Activated CD8-positive, alpha-beta T cell treated with anti-CD3 and anti-CD28 coated beads, Interleukin-2, amount 10 ng/mL, durations not matched to agents 7 days and 5 days (primary cell): Measurements from ENCODE around the gene OR5AC2. TPM values are rescaled to one million over a fixed set of nuclear protein-coding genes. Genes with fewer than 3 reads are reported as not detected.

Source experiments
- ATAC-seq: fragments of 150-1000 bp; cut with Tn5 transposase; one replicate; pipeline ENCODE4 v1.10.0; 2021; ENCODE audit warnings: moderate library complexity
- CTCF ChIA-PET: fragments of 350-600 bp; sonication (Branson Sonifier 250); formaldehyde crosslinking; loops from one replicate; lab custom pipeline; 2021; ENCODE audit warnings: antibody characterized with exemption; lab: Charles Lee
- POLR2A ChIA-PET: fragments of 350-600 bp; sonication (Branson Sonifier 250); formaldehyde crosslinking; loops from one replicate; lab custom pipeline; 2021; ENCODE audit warnings: antibody characterized with exemption; lab: Charles Lee
- DNase-seq: peaks from one replicate; pipeline ENCODE4 v3.0.0-alpha.2; 2020
- H3K27ac Mint-ChIP-seq: one replicate; pipeline ENCODE4 v1.8.0; 2021; ENCODE audit warnings: mild to moderate bottlenecking, mixed read lengths
- H3K27me3 Mint-ChIP-seq: one replicate; pipeline ENCODE4 v1.8.0; 2021; ENCODE audit warnings: low read depth, mixed read lengths
- H3K36me3 Mint-ChIP-seq: one replicate; pipeline ENCODE4 v1.8.0; 2021; ENCODE audit warnings: low read depth, mixed read lengths
- H3K4me1 Mint-ChIP-seq: one replicate; pipeline ENCODE4 v1.8.0; 2021; ENCODE audit warnings: low read depth, mixed read lengths
- H3K4me3 Mint-ChIP-seq: one replicate; pipeline ENCODE4 v1.8.0; 2021; ENCODE audit warnings: mild to moderate bottlenecking, mixed read lengths
- H3K9me3 Mint-ChIP-seq: one replicate; pipeline ENCODE4 v1.8.0; 2022; ENCODE audit warnings: mixed read lengths; ENCODE audit not compliant: insufficient read depth
- total RNA-seq, 2 experiments: library from RNA; stranded (reverse); gene quantifications; one replicate each; pipeline ENCODE4 v1.2.3, GENCODE V29; 2021

Gene OR5AC2, protein sequence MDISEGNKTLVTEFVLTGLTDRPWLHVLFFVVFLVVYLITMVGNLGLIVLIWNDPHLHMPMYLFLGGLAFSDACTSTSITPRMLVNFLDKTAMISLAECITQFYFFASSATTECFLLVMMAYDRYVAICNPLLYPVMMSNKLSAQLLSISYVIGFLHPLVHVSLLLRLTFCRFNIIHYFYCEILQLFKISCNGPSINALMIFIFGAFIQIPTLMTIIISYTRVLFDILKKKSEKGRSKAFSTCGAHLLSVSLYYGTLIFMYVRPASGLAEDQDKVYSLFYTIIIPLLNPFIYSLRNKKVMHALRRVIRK
- not detected for total RNA-seq

- Mint-ChIP-seq H3K9me3 (no peaks in the 10 kb centered on the region), H3K4me3 (no peak within 1 kb of the TSS), H3K27me3 (no peaks in the 10 kb centered on the region), H3K27ac (no peak within 1 kb of the TSS), H3K36me3 (no peaks in the 10 kb centered on the region), H3K4me1 (no peaks in the 10 kb centered on the region)
- ATAC-seq (no peak), DNase-seq (no peak)
- ChIA-PET POLR2A (no interaction called here), CTCF (no interaction called here)
Observed at GRCh38 chr3:98086873-98087272, at the start of gene OR5AC2. Gene OR5AC2, plus strand, starts transcription at chr3:98087173. Its CDS starts 0 bp downstream, at chr3:98087173.

- Mint-ChIP-seq H3K9me3 (peaks cover 6% of the 10 kb centered on the region), H3K27ac (no peak overlapping the region), H3K4me3 (no peak overlapping the region), H3K4me1 (peaks cover 9% of the 10 kb centered on the region), H3K27me3 (peaks cover 38% of the 10 kb centered on the region), H3K36me3 (peaks cover 2% of the 10 kb centered on the region)
- POLR2A ChIA-PET = no interaction called here
- CTCF ChIA-PET = interaction anchor here (0.7 to 5.5 kb wide), 12 partner anchors 9 to 564 kb away, joined by 3 to 50 read pairs (median 12); partner anchors contain the start of genes CPOX and CRYBG3
- DNase-seq = no peak
- ATAC-seq = no peak
Observed at GRCh38 chr3:98038286-98038685, 48.7 kb upstream of the OR5AC2 start.

DNA sequence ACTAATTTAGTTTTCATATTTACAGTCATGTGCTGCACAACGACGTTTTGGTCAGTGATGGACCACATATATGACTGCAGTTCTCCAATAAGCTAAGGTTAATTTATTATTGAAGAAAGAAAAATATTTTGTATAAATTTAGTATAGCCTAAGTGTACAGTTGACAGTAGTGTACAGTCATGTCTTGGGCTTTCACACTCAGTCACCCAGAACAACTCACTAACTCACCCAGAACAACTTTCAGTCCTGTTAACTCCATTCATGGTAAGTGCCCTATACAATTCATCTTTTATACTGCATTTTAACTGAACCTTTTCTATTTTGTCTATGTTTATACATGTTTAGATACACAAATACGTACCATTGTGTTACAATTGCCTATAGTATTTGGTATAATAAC is 48.1 kb upstream of the OR5AC2 start:
- ATAC-seq (peak; percentile 5), DNase-seq (no peak)
- Mint-ChIP-seq H3K9me3 (peaks cover 6% of the 10 kb centered on the region), H3K27ac (peak overlapping the region; percentile 9), H3K4me3 (no peak overlapping the region), H3K36me3 (peaks cover 2% of the 10 kb centered on the region), H3K4me1 (peaks cover 9% of the 10 kb centered on the region), H3K27me3 (peaks cover 38% of the 10 kb centered on the region)
- CTCF ChIA-PET = interaction anchor here (0.6 to 5.5 kb wide), 29 partner anchors 8 to 1135 kb away, joined by 3 to 50 read pairs (median 5); partner anchors contain the start of genes CPOX, CRYBG3 and DCBLD2
- POLR2A ChIA-PET = no interaction called here

- DNase-seq (peak; percentile 85), ATAC-seq (peak; percentile 98)
- Mint-ChIP-seq H3K4me3 (peak overlapping the region; percentile 73), H3K4me1 (peaks cover 9% of the 10 kb centered on the region), H3K36me3 (peaks cover 2% of the 10 kb centered on the region), H3K9me3 (peaks cover 6% of the 10 kb centered on the region), H3K27me3 (peaks cover 34% of the 10 kb centered on the region), H3K27ac (peak overlapping the region; percentile 79)
- CTCF ChIA-PET = interaction anchor here (0.6 to 5.5 kb wide), 32 partner anchors 8 to 1134 kb away, joined by 3 to 50 read pairs (median 4); partner anchors contain the start of genes CPOX, CRYBG3 and DCBLD2
- POLR2A ChIA-PET = no interaction called here
Observed at GRCh38 chr3:98039322-98040024, 47.5 kb upstream of the OR5AC2 start.

DNA sequence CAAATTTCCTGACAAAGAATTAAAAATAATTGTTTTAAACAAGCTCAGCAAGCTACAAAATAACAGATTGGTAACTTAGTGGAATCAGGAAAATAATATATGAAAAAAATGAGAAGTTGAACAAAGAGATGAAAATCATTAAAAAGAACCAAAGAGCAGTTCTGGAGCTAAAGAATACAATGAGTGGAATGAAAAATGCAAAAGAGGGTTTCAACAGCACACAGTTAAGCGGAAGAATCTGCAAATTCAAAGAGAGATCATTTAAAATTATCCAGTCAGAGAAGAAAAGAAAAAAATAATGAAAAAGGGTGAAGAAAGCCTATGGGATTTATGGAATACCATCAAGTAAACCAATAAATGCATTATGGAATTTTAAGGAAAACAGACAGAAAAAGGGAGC is 45.6 kb upstream of the OR5AC2 start:
- CTCF ChIA-PET = interaction anchor here (1.9 to 5.5 kb wide), 7 partner anchors 19 to 776 kb away, joined by 8 to 50 read pairs (median 28); partner anchors contain the start of gene CPOX
- H3K36me3 Mint-ChIP-seq = peaks cover 2% of the 10 kb centered on the region

DNA sequence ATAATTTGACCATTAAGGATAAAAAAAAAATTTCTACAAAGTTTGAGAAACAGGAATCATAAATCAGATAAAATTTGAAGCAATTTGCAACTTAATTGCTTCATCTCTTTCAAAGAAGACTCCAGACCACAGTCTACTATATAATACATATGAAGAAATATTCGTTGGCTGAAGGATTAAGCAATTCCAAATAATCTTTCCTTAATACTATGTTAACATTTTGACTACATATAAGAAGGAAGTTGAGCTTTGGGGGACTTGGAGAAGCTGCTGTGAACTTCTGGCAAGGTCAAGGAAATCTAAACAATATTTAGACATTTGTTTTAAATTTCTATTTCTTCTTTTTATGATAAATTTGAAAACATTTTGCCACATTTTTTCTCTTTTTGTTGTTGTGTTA is 38.4 kb upstream of the OR5AC2 start:
- ChIA-PET CTCF (interaction anchor here (0.7 kb wide), 1 partner anchor 182 kb away, joined by 3 read pairs; no protein-coding TSS in a partner anchor), POLR2A (no interaction called here)
- H3K4me1 Mint-ChIP-seq = no peaks in the 10 kb centered on the region
- no peak for DNase-seq
- no peaks in the 10 kb centered on the region for H3K9me3 Mint-ChIP-seq
- no peak overlapping the region for H3K4me3 Mint-ChIP-seq
- peaks cover 26% of the 10 kb centered on the region for H3K27me3 Mint-ChIP-seq
- no peak for ATAC-seq
- no peak overlapping the region for H3K27ac Mint-ChIP-seq
- no peaks in the 10 kb centered on the region for H3K36me3 Mint-ChIP-seq

More for the DNA sequence above, 45.6 kb upstream of the OR5AC2 start:
- ATAC-seq = no peak
- peaks cover 9% of the 10 kb centered on the region for H3K4me1 Mint-ChIP-seq
- no peak overlapping the region for H3K4me3 Mint-ChIP-seq
- peaks cover 6% of the 10 kb centered on the region for H3K9me3 Mint-ChIP-seq
- DNase-seq = no peak
- no peak overlapping the region for H3K27ac Mint-ChIP-seq
- POLR2A ChIA-PET = no interaction called here
- H3K27me3 Mint-ChIP-seq = peaks cover 33% of the 10 kb centered on the region

GRCh38 chr3:98049271-98049670 is 37.7 kb upstream of the OR5AC2 start:
- POLR2A ChIA-PET = no interaction called here
- Mint-ChIP-seq H3K36me3 (no peaks in the 10 kb centered on the region), H3K27me3 (peaks cover 22% of the 10 kb centered on the region), H3K4me3 (no peak overlapping the region), H3K9me3 (no peaks in the 10 kb centered on the region), H3K27ac (no peak overlapping the region), H3K4me1 (no peaks in the 10 kb centered on the region)
- CTCF ChIA-PET = interaction anchor here (0.7 kb wide), 1 partner anchor 183 kb away, joined by 3 read pairs; no protein-coding TSS in a partner anchor
- ATAC-seq = no peak
- no peak for DNase-seq

DNA sequence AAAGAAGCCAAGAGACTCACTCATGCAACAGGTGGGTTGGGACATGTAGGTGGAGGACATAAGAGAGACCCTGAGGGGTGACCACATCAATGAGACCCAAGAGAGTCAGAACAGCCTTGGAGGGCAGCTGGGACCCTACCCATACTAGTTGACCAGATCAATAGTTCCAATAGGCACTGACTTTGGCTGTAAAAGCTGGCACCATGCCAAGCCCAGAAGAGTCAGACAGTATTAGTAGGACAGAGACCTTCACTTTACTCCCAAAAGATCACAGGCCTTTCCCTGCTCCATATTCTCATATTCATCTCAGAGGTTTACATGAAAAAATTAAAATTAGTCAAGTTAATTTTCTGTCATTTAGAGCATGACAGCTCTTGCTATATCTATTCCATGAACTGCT is 30.9 kb upstream of the OR5AC2 start:
- Mint-ChIP-seq H3K9me3 (no peaks in the 10 kb centered on the region), H3K27me3 (peaks cover 28% of the 10 kb centered on the region), H3K27ac (no peak overlapping the region), H3K36me3 (no peaks in the 10 kb centered on the region), H3K4me1 (no peaks in the 10 kb centered on the region), H3K4me3 (no peak overlapping the region)
- no peak for ATAC-seq
- CTCF ChIA-PET = interaction anchor here (0.9 kb wide), 1 partner anchor 11 kb away, joined by 3 read pairs; no protein-coding TSS in a partner anchor
- POLR2A ChIA-PET = no interaction called here
- DNase-seq = no peak

DNA sequence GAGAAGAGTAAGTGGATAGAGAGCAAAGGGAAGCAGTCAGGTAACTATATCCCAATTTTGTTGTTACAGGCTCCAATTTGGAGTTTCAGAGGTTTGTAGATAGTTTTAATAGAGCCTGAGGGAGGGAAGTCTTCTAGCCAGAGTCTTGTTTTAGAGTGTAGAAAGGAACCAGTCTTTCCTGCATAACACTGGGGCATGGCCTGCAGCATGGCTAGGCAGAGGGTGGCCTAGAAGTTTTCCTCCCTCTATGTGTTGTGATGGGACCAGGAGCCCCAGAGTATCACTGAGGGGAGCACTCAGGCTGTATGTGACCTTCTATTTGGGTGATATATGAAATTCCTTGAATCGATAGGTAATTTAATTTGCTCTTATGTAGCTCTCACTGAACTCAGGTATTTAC is 29.3 kb upstream of the OR5AC2 start:
- DNase-seq (no peak), ATAC-seq (no peak)
- H3K4me1 Mint-ChIP-seq = no peaks in the 10 kb centered on the region
- no peak overlapping the region for H3K27ac Mint-ChIP-seq
- POLR2A ChIA-PET = no interaction called here
- CTCF ChIA-PET = no interaction called here
- peaks cover 25% of the 10 kb centered on the region for H3K27me3 Mint-ChIP-seq
- H3K36me3 Mint-ChIP-seq = no peaks in the 10 kb centered on the region
- H3K4me3 Mint-ChIP-seq = no peak overlapping the region
- no peaks in the 10 kb centered on the region for H3K9me3 Mint-ChIP-seq

- Mint-ChIP-seq H3K4me1 (no peaks in the 10 kb centered on the region), H3K27ac (no peak overlapping the region), H3K9me3 (no peaks in the 10 kb centered on the region), H3K4me3 (no peak overlapping the region), H3K36me3 (no peaks in the 10 kb centered on the region), H3K27me3 (peaks cover 22% of the 10 kb centered on the region)
- ATAC-seq = no peak
- CTCF ChIA-PET = no interaction called here
- DNase-seq = no peak
- POLR2A ChIA-PET = no interaction called here
Observed at GRCh38 chr3:98058244-98058960, 28.6 kb upstream of the OR5AC2 start.

- ATAC-seq = no peak
- H3K27ac Mint-ChIP-seq = no peak overlapping the region
- H3K27me3 Mint-ChIP-seq = peaks cover 13% of the 10 kb centered on the region
- H3K9me3 Mint-ChIP-seq = no peaks in the 10 kb centered on the region
- DNase-seq = no peak
- H3K4me3 Mint-ChIP-seq = no peak overlapping the region
- CTCF ChIA-PET = no interaction called here
- H3K4me1 Mint-ChIP-seq = no peaks in the 10 kb centered on the region
- POLR2A ChIA-PET = no interaction called here
- no peaks in the 10 kb centered on the region for H3K36me3 Mint-ChIP-seq
Observed at GRCh38 chr3:98068824-98069223, 18.1 kb upstream of the OR5AC2 start.
